K562 (cell line): ENCODE data around the gene NCCRP1. TPM values are rescaled to one million over a fixed set of nuclear protein-coding genes. Genes with fewer than 3 reads are reported as not detected.

Source experiments
- ATAC-seq: fragments of 200-7000 bp; cut with Tn5 transposase; 3 replicates; pipeline ENCODE4 v1.9.1; 2020; ENCODE audit warnings: moderate library complexity
- BruUV-seq: library from RNA; stranded (reverse); fragments of 400-500 nt; replicated peaks from 2 replicates; lab custom pipeline; 2021; lab: Mats Ljungman, UMichigan
- CTCF ChIA-PET: fragments of 300-600 bp; formaldehyde crosslinking; extraction: SDS; loops from one replicate; lab custom pipeline; 2021; ENCODE audit warnings: low intra/inter-chr PET ratio; lab: Yijun Ruan, JAX
- POLR2A ChIA-PET: fragments of 300-600, 350-650 bp; sonication (Branson Sonifier 250); formaldehyde crosslinking; extraction: SDS; loops from one replicate; lab custom pipeline; 2021; ENCODE audit warnings: antibody characterized with exemption, inconsistent platforms; lab: Yijun Ruan, JAX
- DNase-seq, 4 experiments: peaks; one replicate each; pipeline versions ENCODE4 v3.0.0 to v3.0.0-alpha.2; 2011 to 2018; ENCODE audit warnings: low spot score in 3 of 4, mixed read lengths in 3 of 4; ENCODE audit errors: extremely low read depth in 1 of 4
- FAIRE-seq: peaks from 2 replicates; lab custom pipeline; 2011; peaks lifted over from hg19 to GRCh38; lab: Jason Lieb, UNC
- H2AFZ ChIP-seq: 2 replicates; pipeline ENCODE4 v1.6.0; 2011; ENCODE audit warnings: low read depth, low read length, control low read depth, inconsistent platforms
- H3K27ac ChIP-seq: fragments of 200-600 bp; 3 replicates; pipeline ENCODE4 v1.8.0; 2011; ENCODE audit warnings: low read depth, mild to moderate bottlenecking, control low read depth, inconsistent platforms, low read length, moderate library complexity, mixed read lengths; ENCODE audit errors: extremely low read depth
- H3K27me3 ChIP-seq, 2 experiments: fragments of 300-600 bp in 1 of 2; 2 replicates in 1 of 2; 3 replicates in 1 of 2; pipeline versions ENCODE4 v1.6.0 to v1.8.0; 2011; ENCODE audit warnings: inconsistent platforms in 2 of 2, low read length in 2 of 2, mild to moderate bottlenecking in 1 of 2, mixed read lengths in 1 of 2, moderate library complexity in 1 of 2; ENCODE audit not compliant: control insufficient read depth in 2 of 2, insufficient read depth in 2 of 2
- H3K36me3 ChIP-seq: fragments of 300-600 bp; 3 replicates; pipeline ENCODE4 v1.8.0; 2011; ENCODE audit warnings: mild to moderate bottlenecking, low read length, inconsistent platforms; ENCODE audit not compliant: control insufficient read depth, insufficient read depth
- H3K4me1 ChIP-seq, 2 experiments: fragments of 200-600 bp in 1 of 2; replicated peaks in 1 of 2; 2 replicates in 1 of 2; 3 replicates in 1 of 2; pipeline versions ENCODE4 v1.5.1 to v1.8.0; 2011; ENCODE audit warnings: inconsistent platforms in 2 of 2, low read length in 2 of 2, mild to moderate bottlenecking in 1 of 2, mixed read lengths in 1 of 2, moderate library complexity in 1 of 2; ENCODE audit not compliant: control insufficient read depth in 2 of 2, insufficient read depth in 2 of 2
- H3K4me2 ChIP-seq: 2 replicates; pipeline ENCODE4 v1.6.1; 2011; ENCODE audit warnings: low read length, control low read depth, inconsistent platforms, mixed read lengths; ENCODE audit not compliant: insufficient read depth
- H3K4me3 ChIP-seq: fragments of 200-600 bp; sonication (generic), shearing (Covaris generic); 2 replicates; pipeline ENCODE4 v1.5.1; 2016; ENCODE audit warnings: control low read depth, inconsistent platforms
- H3K79me2 ChIP-seq: fragments of 200-600 bp; 3 replicates; pipeline ENCODE4 v1.8.0; 2011; ENCODE audit warnings: low read length, inconsistent platforms; ENCODE audit not compliant: control insufficient read depth, insufficient read depth
- H3K9ac ChIP-seq, 2 experiments: 2 replicates each; pipeline versions ENCODE4 v1.6.0 to v1.6.1; 2011; ENCODE audit warnings: low read depth in 2 of 2, low read length in 2 of 2, control low read depth in 1 of 2, inconsistent platforms in 1 of 2, mild to moderate bottlenecking in 1 of 2, mixed read lengths in 1 of 2; ENCODE audit not compliant: insufficient read depth in 1 of 2
- H3K9me1 ChIP-seq: one replicate; pipeline ENCODE4 v1.6.0; 2011; ENCODE audit warnings: inconsistent platforms, mild to moderate bottlenecking, low read length, moderate library complexity; ENCODE audit not compliant: control insufficient read depth, insufficient read depth
- H3K9me3 ChIP-seq: replicated peaks from 2 replicates; pipeline ENCODE4 v1.5.1; 2011; ENCODE audit warnings: low read depth, low read length, inconsistent platforms; ENCODE audit not compliant: control insufficient read depth, insufficient read depth
- H4K20me1 ChIP-seq: replicated peaks from 2 replicates; pipeline ENCODE4 v1.6.1; 2011; ENCODE audit warnings: low read length, inconsistent platforms, mixed read lengths; ENCODE audit not compliant: control insufficient read depth, insufficient read depth
- CC2D1A ChIP-seq: fragments of 450-650 bp; IDR thresholded peaks from 2 replicates; pipeline ENCODE4 v1.6.1; 2017; ENCODE audit warnings: mild to moderate bottlenecking
- CHD2 ChIP-seq: IDR thresholded peaks from 2 replicates; pipeline ENCODE4 v1.6.1; 2011; ENCODE audit warnings: low read depth, low read length
- IRF2 ChIP-seq: sonication (generic); formaldehyde crosslinking; IDR thresholded peaks from 2 replicates; pipeline ENCODE4 v1.8.1; 2022; ENCODE audit warnings: mild to moderate bottlenecking, missing genetic modification reagents
- PTBP1 ChIP-seq: fragments of 200-400 bp; formaldehyde crosslinking; IDR thresholded peaks from 2 replicates; pipeline ENCODE4 v1.6.1; 2017; ENCODE audit warnings: low read depth, low read length
- TAF15 ChIP-seq: fragments of 200-400 bp; formaldehyde crosslinking; IDR thresholded peaks from 2 replicates; pipeline ENCODE4 v1.6.1; 2017; ENCODE audit warnings: mild to moderate bottlenecking, low read depth, low read length, moderate library complexity
- ZC3H8 ChIP-seq: fragments of 450-650 bp; IDR thresholded peaks from 2 replicates; pipeline ENCODE4 v1.6.1; 2017
- WGBS: fragments of 100-300 bp; shearing (Covaris generic); methylation state at CpG from one replicate; pipeline ENCODE4 v1.1.6; 2016; ENCODE audit warnings: low coverage, mixed read lengths; ENCODE audit not compliant: insufficient coverage; ENCODE audit errors: missing lambda C conversion rate; 5-methylcytosine and 5-hydroxymethylcytosine counted together
- in situ Hi-C: fragments of 300-500 bp; cut with MboI; formaldehyde crosslinking; loops from 4 replicates; pipeline ENCODE4 v1.15.0; 2018; ENCODE audit warnings: inconsistent platforms, mixed read lengths
- intact Hi-C: fragments of 100-400 bp; cut with micrococcal nuclease; formaldehyde crosslinking; loops from 2 replicates; pipeline ENCODE4 v1.14.2; 2022
- polyA plus RNA-seq, 8 experiments: library from polyadenylated mRNA; depleted of rRNA in 4 of 8; stranded (reverse) in 5 of 8; unstranded in 3 of 8; fragments of >200 nt; fragmentation: Nextera tagmentation in 2 of 8; fragmentation: Illumina TruSeq in 1 of 8; extraction: Ambion mirVana in 2 of 8; extraction: Trizol in 1 of 8; gene quantifications; 2 replicates each; pipeline versions ENCODE4 v1.2.1 to v1.2.3, GENCODE V29; 2011 to 2014; ENCODE audit warnings: inconsistent platforms in 1 of 8, missing spikeins in 1 of 8
- total RNA-seq, 7 experiments: library from RNA; depleted of rRNA in 6 of 7; stranded (reverse); fragments of >200 nt in 6 of 7; fragmentation: Illumina TruSeq in 2 of 7; extraction: Trizol in 2 of 7; gene quantifications; 2 replicates each; pipeline versions ENCODE4 v1.2.1 to v1.2.3, GENCODE V29; 2011 to 2021; ENCODE audit warnings: low replicate concordance in 1 of 7
- TF ChIP-seq, protein P1 (sequence below): sonication (generic); IDR thresholded peaks from 2 replicates; pipeline ENCODE4 v1.6.1; 2016
- TF ChIP-seq, protein P2 (sequence below): IDR thresholded peaks from 3 replicates; pipeline ENCODE4 v1.6.1; 2011; ENCODE audit warnings: borderline replicate concordance, mild to moderate bottlenecking; ENCODE audit not compliant: insufficient read length, insufficient read depth
- TF ChIP-seq, protein P3 (sequence below), 2 experiments: fragments of 450-650 bp in 1 of 2; sonication (generic) in 1 of 2; formaldehyde crosslinking; conservative IDR thresholded peaks; 2 replicates each; pipeline versions ENCODE4 v1.4.0 to v1.8.1; 2020 to 2022; ENCODE audit warnings: mild to moderate bottlenecking in 1 of 2, missing genetic modification reagents in 1 of 2
- TF ChIP-seq, protein P4 (sequence below): sonication (generic); formaldehyde crosslinking; IDR thresholded peaks from 2 replicates; pipeline ENCODE4 v1.8.0; 2022; ENCODE audit warnings: missing genetic modification reagents, mild to moderate bottlenecking, moderate library complexity, borderline replicate concordance

The NCCRP1 gene
- total and polyA plus RNA-seq, 9 of the 15 experiments (the other 6 are each of a cell fraction or from before 2014, with no cell fraction given): 0.05 TPM; not detected in 8

DNA sequence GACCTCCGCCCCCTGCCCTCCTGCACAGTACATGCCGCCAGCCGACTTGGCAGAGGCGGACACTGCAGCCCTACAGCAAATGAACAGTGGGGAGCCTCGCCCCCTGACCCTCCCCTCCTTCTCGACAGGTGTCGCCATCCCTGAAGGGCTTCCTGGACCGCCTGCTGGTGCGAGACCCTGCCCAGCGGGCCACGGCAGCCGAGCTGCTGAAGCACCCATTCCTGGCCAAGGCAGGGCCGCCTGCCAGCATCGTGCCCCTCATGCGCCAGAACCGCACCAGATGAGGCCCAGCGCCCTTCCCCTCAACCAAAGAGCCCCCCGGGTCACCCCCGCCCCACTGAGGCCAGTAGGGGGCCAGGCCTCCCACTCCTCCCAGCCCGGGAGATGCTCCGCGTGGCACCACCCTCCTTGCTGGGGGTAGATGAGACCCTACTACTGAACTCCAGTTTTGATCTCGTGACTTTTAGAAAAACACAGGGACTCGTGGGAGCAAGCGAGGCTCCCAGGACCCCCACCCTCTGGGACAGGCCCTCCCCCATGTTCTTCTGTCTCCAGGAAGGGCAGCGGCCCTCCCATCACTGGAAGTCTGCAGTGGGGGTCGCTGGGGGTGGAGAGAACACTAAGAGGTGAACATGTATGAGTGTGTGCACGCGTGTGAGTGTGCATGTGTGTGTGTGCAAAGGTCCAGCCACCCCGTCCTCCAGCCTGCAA lies 18.3 kb upstream of the NCCRP1 start:
- Histone ChIP-seq H3K9me1 (no peaks in the 10 kb centered on the region), H3K9me3 (no peaks in the 10 kb centered on the region), H3K4me3 (no peak overlapping the region), H2AFZ (no peak overlapping the region), H4K20me1 (no peaks in the 10 kb centered on the region), H3K4me1 (peaks cover 0 to 27% of the 10 kb centered on the region in 2 experiments; a peak in 3 of 5 replicates), H3K27me3 (no peaks in the 10 kb centered on the region), H3K9ac (peak overlapping the region in 1 of 2 experiments; percentile 9; a peak in 1 of 4 replicates), H3K4me2 (no peak overlapping the region)
- intact Hi-C loops: no loop called here
- CTCF ChIA-PET: no interaction called here
- WGBS: 88% methylated on average over 22 of the region's 30 CpGs
- no peak for ATAC-seq
- BruUV-seq: no TSS peak
- no peak for TF ChIP-seq CC2D1A
- TF ChIP-seq IRF2: no peak
- no peak for TF ChIP-seq CHD2
- TF ChIP-seq PTBP1: no peak
- no peak for TF ChIP-seq TAF15
- TF ChIP-seq, protein P1, sequence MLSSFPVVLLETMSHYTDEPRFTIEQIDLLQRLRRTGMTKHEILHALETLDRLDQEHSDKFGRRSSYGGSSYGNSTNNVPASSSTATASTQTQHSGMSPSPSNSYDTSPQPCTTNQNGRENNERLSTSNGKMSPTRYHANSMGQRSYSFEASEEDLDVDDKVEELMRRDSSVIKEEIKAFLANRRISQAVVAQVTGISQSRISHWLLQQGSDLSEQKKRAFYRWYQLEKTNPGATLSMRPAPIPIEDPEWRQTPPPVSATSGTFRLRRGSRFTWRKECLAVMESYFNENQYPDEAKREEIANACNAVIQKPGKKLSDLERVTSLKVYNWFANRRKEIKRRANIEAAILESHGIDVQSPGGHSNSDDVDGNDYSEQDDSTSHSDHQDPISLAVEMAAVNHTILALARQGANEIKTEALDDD: no peak
- TF ChIP-seq, protein P2, sequence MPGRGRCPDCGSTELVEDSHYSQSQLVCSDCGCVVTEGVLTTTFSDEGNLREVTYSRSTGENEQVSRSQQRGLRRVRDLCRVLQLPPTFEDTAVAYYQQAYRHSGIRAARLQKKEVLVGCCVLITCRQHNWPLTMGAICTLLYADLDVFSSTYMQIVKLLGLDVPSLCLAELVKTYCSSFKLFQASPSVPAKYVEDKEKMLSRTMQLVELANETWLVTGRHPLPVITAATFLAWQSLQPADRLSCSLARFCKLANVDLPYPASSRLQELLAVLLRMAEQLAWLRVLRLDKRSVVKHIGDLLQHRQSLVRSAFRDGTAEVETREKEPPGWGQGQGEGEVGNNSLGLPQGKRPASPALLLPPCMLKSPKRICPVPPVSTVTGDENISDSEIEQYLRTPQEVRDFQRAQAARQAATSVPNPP: no peak
- TF ChIP-seq, protein P3, sequence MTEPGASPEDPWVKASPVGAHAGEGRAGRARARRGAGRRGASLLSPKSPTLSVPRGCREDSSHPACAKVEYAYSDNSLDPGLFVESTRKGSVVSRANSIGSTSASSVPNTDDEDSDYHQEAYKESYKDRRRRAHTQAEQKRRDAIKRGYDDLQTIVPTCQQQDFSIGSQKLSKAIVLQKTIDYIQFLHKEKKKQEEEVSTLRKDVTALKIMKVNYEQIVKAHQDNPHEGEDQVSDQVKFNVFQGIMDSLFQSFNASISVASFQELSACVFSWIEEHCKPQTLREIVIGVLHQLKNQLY (CRISPR knock-in tag; conservative IDR thresholded peaks at IDR 0.05): no peak
- TF ChIP-seq ZC3H8: no peak
- TF ChIP-seq, protein P4, sequence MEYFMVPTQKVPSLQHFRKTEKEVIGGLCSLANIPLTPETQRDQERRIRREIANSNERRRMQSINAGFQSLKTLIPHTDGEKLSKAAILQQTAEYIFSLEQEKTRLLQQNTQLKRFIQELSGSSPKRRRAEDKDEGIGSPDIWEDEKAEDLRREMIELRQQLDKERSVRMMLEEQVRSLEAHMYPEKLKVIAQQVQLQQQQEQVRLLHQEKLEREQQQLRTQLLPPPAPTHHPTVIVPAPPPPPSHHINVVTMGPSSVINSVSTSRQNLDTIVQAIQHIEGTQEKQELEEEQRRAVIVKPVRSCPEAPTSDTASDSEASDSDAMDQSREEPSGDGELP (CRISPR knock-in tag): no peak
- TF ChIP-seq, all 486 proteins: peak for 0
- DNase-seq: no peak
- H3K36me3 ChIP-seq: peaks cover 42% of the 10 kb centered on the region; the same call in 2 of the 3 replicates
- POLR2A ChIA-PET: no interaction called here
- no peaks in the 10 kb centered on the region for H3K79me2 ChIP-seq
- no peak for FAIRE-seq
- no peak overlapping the region for H3K27ac ChIP-seq
- in situ Hi-C loops: no loop called here
